C4-2B (cell line): ENCODE measurements around the gene ZFP3.

Source experiments
- ZFX ChIP-seq: fragments of 450-650 bp; IDR thresholded peaks from 2 replicates; pipeline ENCODE4 v1.6.1; 2017
- TF ChIP-seq, protein P1 (sequence below): fragments of 450-650 bp; conservative IDR thresholded peaks from 2 replicates; pipeline ENCODE4 v1.5.1; 2017; ENCODE audit warnings: mild to moderate bottlenecking

DNA sequence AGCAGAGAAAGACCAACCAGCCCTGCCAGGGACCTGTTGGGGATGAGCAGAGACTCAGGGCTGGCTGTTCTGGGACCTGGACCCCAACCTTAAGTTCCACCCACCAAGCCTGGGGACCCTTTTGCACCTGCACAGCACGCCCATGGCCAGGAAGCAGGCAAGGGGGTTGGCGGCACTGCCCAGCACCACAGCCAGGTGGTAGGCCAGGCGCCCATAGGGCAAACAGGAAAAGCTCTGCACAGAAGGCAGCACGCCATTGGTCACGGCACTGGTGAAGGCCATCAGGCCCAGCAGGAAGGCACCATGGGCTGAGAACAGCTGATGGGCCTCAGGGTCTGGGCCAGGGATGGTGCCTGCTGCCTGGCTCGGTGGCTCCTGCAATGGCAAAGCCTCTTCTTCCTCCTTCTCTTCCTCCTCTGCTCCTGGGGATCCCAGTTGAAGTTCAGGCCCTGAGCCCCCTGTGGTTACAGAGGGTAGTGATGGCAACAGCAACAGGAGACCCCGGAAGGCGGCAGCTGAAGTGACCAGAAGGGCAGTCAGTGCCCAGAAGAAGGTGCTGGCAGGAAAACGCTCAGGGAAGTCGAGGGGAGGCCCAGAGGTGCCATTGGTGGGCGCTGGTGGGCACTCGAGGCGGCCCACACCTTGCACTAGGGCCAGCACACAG is 44.8 kb upstream of the ZFP3 start:
- TF ChIP-seq, protein P1, sequence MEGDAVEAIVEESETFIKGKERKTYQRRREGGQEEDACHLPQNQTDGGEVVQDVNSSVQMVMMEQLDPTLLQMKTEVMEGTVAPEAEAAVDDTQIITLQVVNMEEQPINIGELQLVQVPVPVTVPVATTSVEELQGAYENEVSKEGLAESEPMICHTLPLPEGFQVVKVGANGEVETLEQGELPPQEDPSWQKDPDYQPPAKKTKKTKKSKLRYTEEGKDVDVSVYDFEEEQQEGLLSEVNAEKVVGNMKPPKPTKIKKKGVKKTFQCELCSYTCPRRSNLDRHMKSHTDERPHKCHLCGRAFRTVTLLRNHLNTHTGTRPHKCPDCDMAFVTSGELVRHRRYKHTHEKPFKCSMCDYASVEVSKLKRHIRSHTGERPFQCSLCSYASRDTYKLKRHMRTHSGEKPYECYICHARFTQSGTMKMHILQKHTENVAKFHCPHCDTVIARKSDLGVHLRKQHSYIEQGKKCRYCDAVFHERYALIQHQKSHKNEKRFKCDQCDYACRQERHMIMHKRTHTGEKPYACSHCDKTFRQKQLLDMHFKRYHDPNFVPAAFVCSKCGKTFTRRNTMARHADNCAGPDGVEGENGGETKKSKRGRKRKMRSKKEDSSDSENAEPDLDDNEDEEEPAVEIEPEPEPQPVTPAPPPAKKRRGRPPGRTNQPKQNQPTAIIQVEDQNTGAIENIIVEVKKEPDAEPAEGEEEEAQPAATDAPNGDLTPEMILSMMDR, result no peak
- no peak for TF ChIP-seq ZFX
